ENCODE data around the gene CYTL1. TPM values are rescaled to one million over a fixed set of nuclear protein-coding genes. Genes with fewer than 3 reads are reported as not detected.

The CYTL1 gene
- total and polyA plus RNA-seq, 2 of the 4 experiments (the other 2 are of a cell fraction): 1.3 to 7.4 TPM

- no TSS peak for BruUV-seq (replicated peaks)
- CTCF ChIA-PET: no interaction called here
- intact Hi-C loops (cut with micrococcal nuclease): no loop called here
Measured at GRCh38 chr4:5004496-5004895, 14.8 kb downstream of the CYTL1 start.

More at GRCh38 chr4:5004496-5004895, 14.8 kb downstream of the CYTL1 start:
- no peak overlapping the region for H2BK15ac ChIP-seq (ENCODE audit: low read depth, low read length)
- H2BK20ac ChIP-seq (ENCODE audit: low read depth, low read length): no peak overlapping the region
- no peak overlapping the region for H2AK5ac ChIP-seq (ENCODE audit: low read depth, low read length)
- H4K5ac ChIP-seq (ENCODE audit: low read depth, low read length): no peak overlapping the region
- H4K91ac ChIP-seq (ENCODE audit: insufficient read depth, low read depth, low read length): no peak overlapping the region
- no CpG with 5 or more reads among the region's 8 CpGs for WGBS, 2 experiments (ENCODE audit: extremely low coverage in 2 of 2, insufficient read length in 1 of 2)
- no peaks in the 10 kb centered on the region for H3K4me1 ChIP-seq (ENCODE audit: control insufficient read depth, insufficient read depth, low read length)
- no peak overlapping the region for H3K56ac ChIP-seq (ENCODE audit: extremely low read depth, insufficient read depth, low read length)
- H3K27me3 ChIP-seq (ENCODE audit: control insufficient read depth, insufficient read depth, low read length): peaks cover 25% of the 10 kb centered on the region
- H4K8ac ChIP-seq (ENCODE audit: low read depth in 2 of 2, low read length in 2 of 2): no peak overlapping the region
- H3K27ac ChIP-seq (ENCODE audit: insufficient read depth, low read length): no peak overlapping the region
- H2AK9ac ChIP-seq (replicated peaks; ENCODE audit: low read depth, low read length, poor library complexity): no peak overlapping the region
- H2BK120ac ChIP-seq (ENCODE audit: low read depth, low read length): no peak overlapping the region
- no peak overlapping the region for H2BK5ac ChIP-seq (ENCODE audit: low read depth, low read length, poor library complexity, severe bottlenecking)
- no peak overlapping the region for H3K4me3 ChIP-seq (ENCODE audit: insufficient read depth, low read depth, low read length)
- dilution Hi-C loops (cut with HindIII; ENCODE audit: low sequenced_read_pairs, unreplicated experiment): no loop called here
- in situ Hi-C loops (cut with MboI; ENCODE audit: low sequenced_read_pairs): no loop called here
- no peak overlapping the region for H3K4ac ChIP-seq (ENCODE audit: low read depth, low read length)
- DNase-seq (no peak), ATAC-seq (ENCODE audit: low read depth) (no peak)
- H3K23ac ChIP-seq (ENCODE audit: low read depth, low read length): no peak overlapping the region
- H3K9me3 ChIP-seq (ENCODE audit: control insufficient read depth, insufficient read depth, low read length): no peaks in the 10 kb centered on the region
- no peak overlapping the region for H3K4me2 ChIP-seq (ENCODE audit: low read depth, low read length)
- no peaks in the 10 kb centered on the region for H3K9me1 ChIP-seq (ENCODE audit: insufficient read depth, low read length)
- H4K20me1 ChIP-seq (ENCODE audit: insufficient read depth, low read length): no peaks in the 10 kb centered on the region
- TF ChIP-seq CEBPB (IDR thresholded peaks at IDR 0.05; ENCODE audit: low read depth, low read length) (no peak), MXI1 (IDR thresholded peaks at IDR 0.05; ENCODE audit: borderline replicate concordance, low read depth, low read length) (no peak), NFE2L2 (IDR thresholded peaks at IDR 0.05; ENCODE audit: low read depth, low read length) (no peak), MAFK (IDR thresholded peaks at IDR 0.05; ENCODE audit: low read depth, low read length) (no peak), BHLHE40 (IDR thresholded peaks at IDR 0.05; ENCODE audit: low read depth, low read length) (no peak), ELK1 (IDR thresholded peaks at IDR 0.05; ENCODE audit: borderline replicate concordance, low read depth, low read length) (no peak), RCOR1 (IDR thresholded peaks at IDR 0.05; ENCODE audit: insufficient replicate concordance, low read length) (no peak), USF2 (IDR thresholded peaks at IDR 0.05; ENCODE audit: low read depth, low read length) (no peak), MAZ (IDR thresholded peaks at IDR 0.05; ENCODE audit: borderline replicate concordance, low read depth, low read length) (no peak), CTCF (conservative IDR thresholded peaks at IDR 0.05; ENCODE audit: low read depth, low read length) (no peak), RFX5 (IDR thresholded peaks at IDR 0.05; ENCODE audit: low read depth, low read length) (no peak), FOS (IDR thresholded peaks at IDR 0.05; ENCODE audit: low read depth, low read length) (no peak), CHD1 (IDR thresholded peaks at IDR 0.05; ENCODE audit: low read depth, low read length) (no peak), RAD21 (IDR thresholded peaks at IDR 0.05; ENCODE audit: low read length) (no peak), POLR2A (IDR thresholded peaks at IDR 0.05; ENCODE audit: low read depth, low read length) (no peak), SMC3 (IDR thresholded peaks at IDR 0.05; ENCODE audit: low read depth, low read length) (no peak)
- no peak overlapping the region for H3K9ac ChIP-seq (ENCODE audit: low read depth, low read length)
- H2AFZ ChIP-seq (replicated peaks; ENCODE audit: low read length, poor library complexity): no peak overlapping the region
- no peaks in the 10 kb centered on the region for H3K79me1 ChIP-seq (ENCODE audit: low read depth in 1 of 2, low read length in 2 of 2)
- no peaks in the 10 kb centered on the region for H3K36me3 ChIP-seq (ENCODE audit: control insufficient read depth, insufficient read depth, low read length)
- no peak overlapping the region for H3K18ac ChIP-seq (ENCODE audit: low read depth, low read length)
- no peak overlapping the region for H3K14ac ChIP-seq (replicated peaks; ENCODE audit: low read depth, low read length)
- POLR2A ChIA-PET (ENCODE audit: unreplicated experiment): interaction anchor here (0.6 kb wide), 2 partner anchors 12 to 51 kb away, joined by 3 read pairs; no protein-coding TSS in a partner anchor
